Activated T-cell treated with anti-CD3 and anti-CD28 coated beads for 48 hours (primary cell): ENCODE results near the gene CATSPER4.

Experiments
- DNase-seq: peaks from one replicate; pipeline ENCODE4 v3.0.0-alpha.2; 2020; ENCODE audit warnings: low read depth

The CATSPER4 gene

GRCh38 chr1:26190373-26190987 is at the start of gene CATSPER4:
Gene CATSPER4, plus strand, starts transcription at chr1:26190602. Its CDS starts 26 bp downstream, at chr1:26190628.
- no peak for DNase-seq

- DNase-seq, result no peak
These were observed 48.2 kb upstream of the CATSPER4 start for GRCh38 chr1:26142159-26142558.

GRCh38 chr1:26145041-26145959 is 45.1 kb upstream of the CATSPER4 start:
- DNase-seq, result peak; percentile 60

- DNase-seq, result no peak
These were observed 44.5 kb upstream of the CATSPER4 start for GRCh38 chr1:26145960-26146294.

GRCh38 chr1:26148887-26149286 is 41.5 kb upstream of the CATSPER4 start:
- no peak for DNase-seq

GRCh38 chr1:26153966-26154532 is 36.4 kb upstream of the CATSPER4 start:
- no peak for DNase-seq

GRCh38 chr1:26154750-26155149 is 35.7 kb upstream of the CATSPER4 start:
- no peak for DNase-seq

GRCh38 chr1:26155370-26156284 is 34.8 kb upstream of the CATSPER4 start:
- DNase-seq, result no peak

GRCh38 chr1:26156285-26157038 is 33.9 kb upstream of the CATSPER4 start:
- no peak for DNase-seq

- DNase-seq, result no peak
These were observed 32.0 kb upstream of the CATSPER4 start for GRCh38 chr1:26158271-26158907.

GRCh38 chr1:26158908-26159742 is 31.3 kb upstream of the CATSPER4 start, which contains the start of gene FAM110D:
Gene FAM110D, plus strand, starts transcription at chr1:26159079. Its CDS starts 2,213 bp downstream, at chr1:26161292.
- DNase-seq, result no peak

- DNase-seq, result no peak
These were observed 30.7 kb upstream of the CATSPER4 start for GRCh38 chr1:26159743-26160039.

- no peak for DNase-seq
These were observed 29.6 kb upstream of the CATSPER4 start for GRCh38 chr1:26160527-26161414.

- DNase-seq, result peak; percentile 41
These were observed 28.8 kb upstream of the CATSPER4 start for GRCh38 chr1:26161415-26162219.

- no peak for DNase-seq
These were observed 28.1 kb upstream of the CATSPER4 start for GRCh38 chr1:26162220-26162709.

- no peak for DNase-seq
These were observed 26.7 kb upstream of the CATSPER4 start for GRCh38 chr1:26163684-26164035.

GRCh38 chr1:26164036-26164860 is 26.2 kb upstream of the CATSPER4 start:
- peak; percentile 51 for DNase-seq
